GM23338 (cell line): Measurements from ENCODE around the gene SYCP2.

Experiments
- CREB1 ChIP-seq: fragments of 250-450 bp; sonication (Bioruptor Pico); IDR thresholded peaks from 2 replicates; pipeline ENCODE4 v1.5.0; 2020; ENCODE audit warnings: low read depth, mild to moderate bottlenecking, moderate library complexity
- EZH2 ChIP-seq: fragments of 200-600 bp; sonication (generic); IDR thresholded peaks from one replicate; pipeline ENCODE4 v1.8.0; 2017; ENCODE audit warnings: antibody characterized with exemption, mild to moderate bottlenecking, low read depth; ENCODE audit not compliant: unreplicated experiment
- EZH2phosphoT487 ChIP-seq: fragments of 200-600 bp; sonication (generic); IDR thresholded peaks from one replicate; pipeline ENCODE4 v1.8.1; 2018; ENCODE audit warnings: antibody characterized with exemption; ENCODE audit not compliant: unreplicated experiment
- POLR2AphosphoS5 ChIP-seq: IDR thresholded peaks from 2 replicates; pipeline ENCODE4 v1.6.1; 2016; ENCODE audit warnings: antibody characterized with exemption, low read depth
- TF ChIP-seq, protein P1 (sequence below), 2 experiments: fragments of 200-600 bp in 1 of 2; sonication (generic) in 1 of 2; conservative IDR thresholded peaks; 2 replicates each; pipeline versions ENCODE4 v1.5.1 to v1.6.1; 2016 to 2017; ENCODE audit warnings: antibody characterized with exemption in 2 of 2, low read depth in 2 of 2, mild to moderate bottlenecking in 2 of 2, moderate library complexity in 1 of 2
- TF ChIP-seq, protein P2 (sequence below): IDR thresholded peaks from one replicate; pipeline ENCODE4 v1.6.1; 2018; ENCODE audit warnings: antibody characterized with exemption; ENCODE audit not compliant: unreplicated experiment

DNA sequence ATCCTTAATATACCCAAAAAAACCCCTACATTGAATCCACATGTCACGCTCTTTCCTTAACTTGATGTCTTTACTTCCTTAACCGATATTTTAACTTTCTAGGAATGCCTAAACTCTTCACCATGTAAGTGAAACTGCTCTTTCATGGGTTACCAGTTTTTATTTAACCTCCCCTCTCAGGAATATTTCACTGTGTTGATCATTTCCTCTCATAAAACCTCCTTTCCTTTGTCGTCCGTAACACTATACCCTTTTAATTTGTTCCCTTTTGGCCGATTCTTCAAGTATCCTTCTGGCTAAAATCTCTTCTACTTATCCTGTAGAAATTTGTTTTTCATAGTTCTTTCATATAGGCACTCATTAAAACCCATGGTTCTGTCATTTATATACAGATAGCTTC is 24.6 kb downstream of the SYCP2 start:
- TF ChIP-seq EZH2phosphoT487 (no peak), EZH2 (no peak), POLR2AphosphoS5 (no peak), CREB1 (no peak)
- TF ChIP-seq, protein P1, sequence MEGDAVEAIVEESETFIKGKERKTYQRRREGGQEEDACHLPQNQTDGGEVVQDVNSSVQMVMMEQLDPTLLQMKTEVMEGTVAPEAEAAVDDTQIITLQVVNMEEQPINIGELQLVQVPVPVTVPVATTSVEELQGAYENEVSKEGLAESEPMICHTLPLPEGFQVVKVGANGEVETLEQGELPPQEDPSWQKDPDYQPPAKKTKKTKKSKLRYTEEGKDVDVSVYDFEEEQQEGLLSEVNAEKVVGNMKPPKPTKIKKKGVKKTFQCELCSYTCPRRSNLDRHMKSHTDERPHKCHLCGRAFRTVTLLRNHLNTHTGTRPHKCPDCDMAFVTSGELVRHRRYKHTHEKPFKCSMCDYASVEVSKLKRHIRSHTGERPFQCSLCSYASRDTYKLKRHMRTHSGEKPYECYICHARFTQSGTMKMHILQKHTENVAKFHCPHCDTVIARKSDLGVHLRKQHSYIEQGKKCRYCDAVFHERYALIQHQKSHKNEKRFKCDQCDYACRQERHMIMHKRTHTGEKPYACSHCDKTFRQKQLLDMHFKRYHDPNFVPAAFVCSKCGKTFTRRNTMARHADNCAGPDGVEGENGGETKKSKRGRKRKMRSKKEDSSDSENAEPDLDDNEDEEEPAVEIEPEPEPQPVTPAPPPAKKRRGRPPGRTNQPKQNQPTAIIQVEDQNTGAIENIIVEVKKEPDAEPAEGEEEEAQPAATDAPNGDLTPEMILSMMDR (conservative IDR thresholded peaks at IDR 0.05; ENCODE audit: low read depth in 2 of 2) = no peak
- TF ChIP-seq, protein P2, sequence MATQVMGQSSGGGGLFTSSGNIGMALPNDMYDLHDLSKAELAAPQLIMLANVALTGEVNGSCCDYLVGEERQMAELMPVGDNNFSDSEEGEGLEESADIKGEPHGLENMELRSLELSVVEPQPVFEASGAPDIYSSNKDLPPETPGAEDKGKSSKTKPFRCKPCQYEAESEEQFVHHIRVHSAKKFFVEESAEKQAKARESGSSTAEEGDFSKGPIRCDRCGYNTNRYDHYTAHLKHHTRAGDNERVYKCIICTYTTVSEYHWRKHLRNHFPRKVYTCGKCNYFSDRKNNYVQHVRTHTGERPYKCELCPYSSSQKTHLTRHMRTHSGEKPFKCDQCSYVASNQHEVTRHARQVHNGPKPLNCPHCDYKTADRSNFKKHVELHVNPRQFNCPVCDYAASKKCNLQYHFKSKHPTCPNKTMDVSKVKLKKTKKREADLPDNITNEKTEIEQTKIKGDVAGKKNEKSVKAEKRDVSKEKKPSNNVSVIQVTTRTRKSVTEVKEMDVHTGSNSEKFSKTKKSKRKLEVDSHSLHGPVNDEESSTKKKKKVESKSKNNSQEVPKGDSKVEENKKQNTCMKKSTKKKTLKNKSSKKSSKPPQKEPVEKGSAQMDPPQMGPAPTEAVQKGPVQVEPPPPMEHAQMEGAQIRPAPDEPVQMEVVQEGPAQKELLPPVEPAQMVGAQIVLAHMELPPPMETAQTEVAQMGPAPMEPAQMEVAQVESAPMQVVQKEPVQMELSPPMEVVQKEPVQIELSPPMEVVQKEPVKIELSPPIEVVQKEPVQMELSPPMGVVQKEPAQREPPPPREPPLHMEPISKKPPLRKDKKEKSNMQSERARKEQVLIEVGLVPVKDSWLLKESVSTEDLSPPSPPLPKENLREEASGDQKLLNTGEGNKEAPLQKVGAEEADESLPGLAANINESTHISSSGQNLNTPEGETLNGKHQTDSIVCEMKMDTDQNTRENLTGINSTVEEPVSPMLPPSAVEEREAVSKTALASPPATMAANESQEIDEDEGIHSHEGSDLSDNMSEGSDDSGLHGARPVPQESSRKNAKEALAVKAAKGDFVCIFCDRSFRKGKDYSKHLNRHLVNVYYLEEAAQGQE = no peak
